Measurements from ENCODE around the gene ERI3.
"Not testable (repeated sequence)": the region's sequence is repeated elsewhere in the genome, so short reads cannot be mapped to it uniquely, and the experiment has no call there.

DNA sequence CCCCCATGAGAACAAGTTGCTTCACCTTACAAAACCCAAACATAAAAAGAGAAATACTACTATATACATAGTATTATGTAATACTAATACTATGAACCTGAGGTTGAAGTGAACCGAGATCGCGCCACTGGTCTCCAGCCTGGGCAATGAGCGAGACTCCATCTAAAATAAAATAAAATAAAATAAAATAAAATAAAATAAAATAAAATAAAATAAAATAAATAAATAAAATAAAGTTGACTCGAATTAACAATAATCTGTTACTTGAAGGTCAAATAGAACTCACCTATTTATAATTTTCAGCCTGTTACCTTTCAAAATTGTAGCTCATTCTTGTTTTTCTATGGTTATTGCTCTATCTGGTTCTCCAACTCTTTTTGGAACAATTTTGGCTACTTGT, 148.5 kb downstream of the ERI3 start:
- not testable (repeated sequence) for TF ChIP-seq SMAD5 (IDR thresholded peaks at IDR 0.05; ENCODE audit: low read depth); NFIC (IDR thresholded peaks at IDR 0.05; ENCODE audit: low read depth, low read length); HDAC6 (IDR thresholded peaks at IDR 0.05; ENCODE audit: unreplicated experiment); JUND (IDR thresholded peaks at IDR 0.05; ENCODE audit: low read depth, low read length); HDGF (IDR thresholded peaks at IDR 0.05); MTA2 (IDR thresholded peaks at IDR 0.05; ENCODE audit: low read depth); POLR2AphosphoS5 (IDR thresholded peaks at IDR 0.05; ENCODE audit: low read length); CBX3 (IDR thresholded peaks at IDR 0.05; ENCODE audit: borderline replicate concordance, low read depth)

All from GM12878 (cell line).